GM19452 (cell line): ENCODE measurements around the gene TAF1D.
"Not testable (repeated sequence)": the region's sequence is repeated elsewhere in the genome, so short reads cannot be mapped to it uniquely, and the experiment has no call there.

Experiments
- ATAC-seq: cut with Tn5 transposase; IDR thresholded peaks from one replicate; pipeline ENCODE4 v1.9.1; 2021; ENCODE audit not compliant: unreplicated experiment

TAF1D gene, protein sequence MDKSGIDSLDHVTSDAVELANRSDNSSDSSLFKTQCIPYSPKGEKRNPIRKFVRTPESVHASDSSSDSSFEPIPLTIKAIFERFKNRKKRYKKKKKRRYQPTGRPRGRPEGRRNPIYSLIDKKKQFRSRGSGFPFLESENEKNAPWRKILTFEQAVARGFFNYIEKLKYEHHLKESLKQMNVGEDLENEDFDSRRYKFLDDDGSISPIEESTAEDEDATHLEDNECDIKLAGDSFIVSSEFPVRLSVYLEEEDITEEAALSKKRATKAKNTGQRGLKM

DNA sequence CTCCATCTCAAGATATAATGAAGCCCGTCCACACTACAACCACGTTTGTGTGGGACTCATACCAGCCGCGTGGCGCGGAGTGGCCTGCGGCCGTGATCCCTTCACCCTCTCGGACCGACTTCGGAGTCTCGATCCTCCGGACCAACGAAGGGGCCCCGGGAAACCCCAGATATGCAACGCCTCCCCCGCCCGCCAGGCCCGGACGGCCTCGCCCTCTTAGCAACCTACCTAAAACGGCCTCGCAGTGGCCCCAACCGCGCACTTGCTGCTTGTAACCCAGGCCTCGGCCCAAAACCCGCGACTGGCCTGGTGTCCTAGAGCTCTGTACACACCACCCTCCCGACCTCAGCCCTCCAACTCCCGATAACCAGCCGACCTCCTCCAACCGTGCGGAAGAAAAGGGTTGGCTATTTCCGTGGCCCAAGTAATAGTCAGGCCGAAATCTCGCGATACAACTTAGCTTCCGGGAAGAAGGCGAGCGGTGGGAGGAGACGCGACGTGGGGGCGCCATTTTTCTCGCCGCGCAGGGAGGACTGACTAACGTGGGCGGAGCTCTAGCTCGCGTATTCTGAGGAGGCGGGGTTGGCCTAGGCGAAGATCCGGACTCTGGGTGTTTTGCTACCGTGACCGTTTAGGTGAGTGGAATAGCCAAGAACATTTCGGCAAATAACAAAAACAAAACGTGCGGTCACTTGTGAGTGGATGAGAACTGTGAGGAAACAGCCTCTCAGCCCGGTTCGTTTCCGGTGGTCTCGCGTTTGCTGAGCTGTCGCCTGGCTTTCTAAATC, at the start of gene TAF1D, which contains the start of gene C11orf54:
Gene TAF1D, minus strand, starts transcription at position 402 of the 788 bp plus-strand sequence. CDS start 2,191 bp downstream, outside the sequence.
Gene C11orf54, plus strand, starts transcription at position 579 of the 788 bp plus-strand sequence. CDS start 5,722 bp downstream, outside the sequence.
- peak; percentile 91 for ATAC-seq

DNA sequence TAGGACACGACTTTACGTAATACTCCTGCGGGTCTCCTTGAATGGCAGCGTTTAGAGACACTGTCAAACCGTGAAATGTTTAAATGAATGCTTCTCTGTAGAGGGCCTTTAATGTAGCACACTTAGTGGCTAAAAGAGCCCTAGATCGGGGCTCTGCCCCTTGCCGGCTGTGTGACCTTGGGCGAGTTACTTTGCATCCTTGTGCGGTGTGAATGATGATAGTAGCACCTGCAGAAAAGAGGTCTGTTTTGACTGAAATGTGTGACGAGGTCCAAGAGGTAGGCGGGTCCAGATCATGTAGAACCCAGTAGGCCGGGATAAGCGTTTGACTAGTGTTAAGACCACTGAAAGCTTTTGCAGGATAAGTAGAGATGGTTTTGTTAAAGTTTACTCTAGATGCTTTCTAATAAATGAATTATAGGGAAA, 43.7 kb upstream of the TAF1D start:
- peak; percentile 42 for ATAC-seq

DNA sequence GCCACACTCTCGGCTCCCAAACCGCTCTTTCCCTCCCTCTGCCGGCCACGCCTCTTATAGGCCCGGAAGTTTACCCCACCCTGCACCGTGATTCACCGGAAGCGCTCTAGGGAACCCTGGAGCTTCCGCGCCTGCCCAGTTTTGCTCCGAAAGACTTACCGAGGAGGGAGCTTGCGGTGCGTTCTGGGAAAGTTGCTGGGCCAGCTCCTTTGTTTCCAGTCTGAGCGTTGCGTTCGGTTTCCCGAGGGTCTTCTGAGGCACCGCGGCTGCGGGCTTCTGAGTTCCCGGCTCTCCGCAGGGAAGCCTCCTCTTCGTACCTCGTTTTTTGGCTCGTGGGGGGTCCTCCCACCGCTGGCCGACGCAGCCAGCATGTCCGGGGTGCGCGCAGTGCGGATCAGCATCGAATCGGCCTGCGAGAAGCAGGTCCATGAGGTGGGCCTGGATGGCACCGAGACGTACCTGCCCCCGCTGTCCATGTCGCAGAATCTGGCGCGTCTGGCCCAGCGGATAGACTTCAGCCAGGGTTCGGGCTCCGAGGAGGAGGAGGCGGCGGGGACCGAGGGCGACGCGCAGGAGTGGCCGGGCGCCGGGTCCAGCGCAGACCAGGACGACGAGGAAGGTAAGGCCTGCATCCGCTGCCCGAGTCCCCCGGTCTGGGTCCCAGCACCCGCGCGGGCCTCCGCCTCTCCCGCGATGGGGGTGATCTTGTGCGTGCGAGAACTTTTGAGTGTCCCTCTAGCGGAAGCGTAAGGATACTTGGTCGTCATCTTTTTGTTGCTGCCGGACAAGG, 43.0 kb upstream of the TAF1D start, which contains the start of gene MED17:
Gene MED17, plus strand, starts transcription at position 138 of the 790 bp plus-strand sequence. Its CDS starts 232 bp downstream, at position 370.
- ATAC-seq: peak; percentile 94

DNA sequence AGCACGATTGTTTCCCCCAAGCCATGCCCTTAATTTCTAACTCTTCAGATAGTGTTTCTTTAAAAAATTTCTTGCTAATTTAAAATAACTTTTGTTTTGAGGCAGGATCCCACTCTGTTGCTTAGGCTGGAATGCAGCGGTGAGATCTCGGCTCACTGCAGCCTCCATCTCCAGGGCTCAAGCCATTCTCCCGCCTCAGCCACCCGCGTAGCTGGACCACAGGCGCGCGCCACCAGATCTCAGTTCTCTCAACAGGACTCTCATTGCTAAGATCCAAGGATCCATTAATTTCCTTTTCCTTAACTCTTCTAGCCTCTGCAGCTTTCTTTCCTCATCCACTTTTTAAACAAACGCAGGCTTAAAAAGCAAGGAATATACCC, 42.5 kb upstream of the TAF1D start:
- ATAC-seq: peak; percentile 57

DNA sequence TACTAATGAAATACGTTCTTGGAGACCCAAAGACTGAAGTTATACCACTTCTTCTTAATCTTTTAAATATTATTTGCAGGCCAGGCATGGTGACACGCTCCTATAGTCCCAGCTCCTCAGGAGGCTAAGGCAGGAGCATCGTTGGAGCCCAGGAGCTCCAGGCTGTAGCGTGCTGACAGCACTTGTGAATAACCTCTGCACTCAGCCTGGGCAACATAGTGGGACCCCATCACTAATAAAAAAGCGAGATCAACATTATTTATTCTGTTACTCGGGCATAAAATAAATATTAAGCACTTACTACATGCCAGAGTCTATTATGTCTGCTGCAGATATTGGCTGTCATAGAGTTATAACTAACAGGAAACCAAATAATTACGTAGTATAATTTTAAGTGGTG, 42.1 kb upstream of the TAF1D start:
- ATAC-seq: no peak

DNA sequence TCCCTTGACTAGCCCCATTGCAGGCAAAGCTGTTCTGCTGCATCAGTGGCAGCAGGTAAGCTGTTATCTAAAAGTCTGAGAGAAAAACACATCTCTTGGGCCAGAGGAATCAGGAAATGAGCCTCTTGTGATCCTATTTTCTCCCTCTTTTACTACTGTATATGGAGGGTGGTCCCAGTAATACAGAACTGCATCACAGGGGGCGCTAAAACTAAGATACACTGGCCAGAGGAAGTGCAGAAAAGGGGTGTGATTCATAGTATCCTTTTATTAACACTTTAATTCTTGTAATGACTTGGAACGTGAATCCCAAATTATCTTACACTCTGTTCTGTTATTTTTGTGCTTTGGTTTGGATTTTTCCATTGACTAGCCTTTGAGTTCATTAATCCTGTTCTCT, 34.0 kb upstream of the TAF1D start:
- ATAC-seq: no peak

DNA sequence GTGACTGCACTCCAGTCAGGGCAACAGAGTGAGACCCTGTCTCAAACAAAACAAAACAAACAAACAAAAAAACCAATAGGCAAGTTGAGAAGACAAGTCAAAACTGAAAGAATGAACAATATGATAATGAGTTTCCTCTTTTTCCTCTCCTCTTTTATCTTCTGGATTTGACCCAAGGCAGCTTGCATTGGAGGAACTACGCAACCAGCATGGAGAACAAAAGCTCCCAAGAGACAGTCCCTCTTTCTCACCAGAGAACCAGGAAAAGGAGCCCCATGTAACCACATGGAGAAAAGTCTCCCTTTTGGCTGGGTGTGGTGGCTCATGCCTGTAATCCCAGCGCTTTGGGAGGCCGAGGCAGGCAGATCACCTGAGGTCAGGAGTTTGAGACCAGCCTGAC, 33.3 kb upstream of the TAF1D start:
- ATAC-seq: not testable (repeated sequence)

DNA sequence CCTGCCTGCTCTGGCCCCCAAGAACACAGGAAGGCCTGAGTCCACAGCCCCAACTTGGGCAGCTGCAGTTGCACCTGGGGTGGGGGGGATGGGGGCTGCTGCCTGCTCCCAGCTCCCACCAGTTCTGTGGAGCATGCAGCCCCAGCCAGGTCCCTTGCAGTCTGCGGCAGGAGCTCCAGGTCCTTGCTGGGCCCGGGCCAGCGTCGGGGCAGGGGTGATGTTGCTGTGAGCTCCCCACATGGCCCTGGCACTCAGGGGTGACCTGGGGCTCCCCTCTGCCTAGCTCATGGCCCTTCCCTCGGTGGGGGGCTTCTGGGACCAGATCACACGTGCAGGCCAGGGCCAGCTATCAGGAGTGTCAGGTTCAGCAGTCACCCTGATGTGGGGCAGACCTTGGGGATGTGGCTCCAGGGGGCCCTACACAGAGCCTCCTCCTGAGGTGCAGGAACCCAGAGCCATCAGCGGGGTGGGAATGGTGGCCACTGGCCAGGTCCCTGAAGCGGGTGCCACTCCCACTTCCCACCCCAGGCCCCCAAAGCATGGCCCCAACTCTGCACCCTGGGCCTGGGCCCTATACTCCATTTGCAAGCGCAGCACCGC, 32.4 kb upstream of the TAF1D start:
- no peak for ATAC-seq

DNA sequence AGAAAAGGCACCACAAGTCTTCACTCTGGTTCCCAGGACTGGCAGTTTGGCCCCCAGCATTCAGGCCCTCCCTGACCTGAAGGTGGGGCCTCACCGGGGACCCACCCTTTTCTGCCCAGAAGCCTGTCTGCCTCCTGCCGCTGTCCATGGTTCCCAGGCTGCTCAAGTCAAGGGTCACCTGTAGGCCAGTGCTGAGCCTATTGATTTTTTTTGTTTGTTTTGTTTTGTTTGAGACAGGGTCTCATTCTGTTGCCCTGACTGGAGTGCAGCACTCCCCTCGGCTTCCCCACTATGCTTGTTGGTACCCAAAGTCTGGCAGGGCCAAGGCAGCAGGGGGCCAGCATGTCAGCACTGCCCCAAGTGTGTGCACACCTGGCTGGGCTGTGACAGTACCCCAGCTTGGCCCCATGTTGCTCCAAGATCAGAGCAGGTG, 31.8 kb upstream of the TAF1D start:
- ATAC-seq: no peak

DNA sequence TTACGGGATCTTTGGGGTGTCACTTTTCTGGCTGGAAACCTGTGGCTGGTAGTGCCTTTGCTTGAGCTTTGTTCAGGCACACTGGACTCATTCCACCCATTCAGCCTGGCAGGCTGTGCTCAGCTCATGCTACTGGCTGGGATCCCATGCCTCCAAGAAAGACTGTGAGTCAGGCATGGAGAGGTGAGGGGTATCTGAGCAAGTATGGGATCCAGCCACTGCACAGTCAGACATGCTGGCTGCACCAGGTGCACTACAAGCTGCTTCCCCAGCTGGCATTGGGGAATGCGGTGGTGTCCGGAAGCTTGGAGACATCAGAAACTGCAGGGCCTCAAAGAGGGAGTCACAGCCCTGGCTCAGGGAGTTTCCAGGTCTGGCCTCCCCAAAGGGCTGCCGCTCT, 30.8 kb upstream of the TAF1D start:
- no peak for ATAC-seq

DNA sequence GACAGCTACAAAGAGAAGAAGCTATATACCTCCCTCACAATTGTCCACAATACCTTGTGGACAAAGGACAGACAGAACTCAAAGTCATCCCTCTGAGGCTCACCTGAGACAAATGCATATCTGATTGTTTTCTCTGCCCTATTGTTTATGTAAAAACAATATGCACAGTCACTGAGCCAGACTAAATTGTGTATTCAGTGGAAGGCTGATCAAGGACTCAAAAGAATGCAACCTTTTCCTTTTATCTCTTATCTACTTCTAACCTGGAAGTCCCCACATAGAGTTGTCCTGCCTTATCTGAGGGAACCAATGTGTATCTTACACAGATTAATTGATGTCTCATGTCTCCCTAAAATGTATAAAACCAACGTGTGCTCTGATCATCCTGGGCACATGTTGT, 28.9 kb upstream of the TAF1D start:
- no peak for ATAC-seq

DNA sequence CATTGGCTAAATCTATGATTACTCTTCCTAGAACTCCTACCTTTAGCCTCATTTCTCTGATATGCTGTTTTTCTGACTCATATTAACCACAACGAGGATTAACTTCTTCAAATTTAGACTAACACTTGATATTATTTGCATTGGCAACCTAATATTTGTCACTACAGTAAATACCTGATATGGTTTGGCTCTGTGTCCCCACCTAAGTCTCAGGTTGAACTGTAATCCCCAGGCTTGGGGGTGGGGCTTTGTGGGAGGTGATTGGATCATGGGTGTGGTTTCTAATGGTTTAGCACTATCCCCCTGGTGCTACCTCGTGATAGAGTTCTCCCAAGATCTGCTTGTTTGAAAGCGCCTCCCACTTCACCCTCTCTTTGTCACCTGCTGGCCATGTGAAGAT, 25.7 kb upstream of the TAF1D start:
- no peak for ATAC-seq

DNA sequence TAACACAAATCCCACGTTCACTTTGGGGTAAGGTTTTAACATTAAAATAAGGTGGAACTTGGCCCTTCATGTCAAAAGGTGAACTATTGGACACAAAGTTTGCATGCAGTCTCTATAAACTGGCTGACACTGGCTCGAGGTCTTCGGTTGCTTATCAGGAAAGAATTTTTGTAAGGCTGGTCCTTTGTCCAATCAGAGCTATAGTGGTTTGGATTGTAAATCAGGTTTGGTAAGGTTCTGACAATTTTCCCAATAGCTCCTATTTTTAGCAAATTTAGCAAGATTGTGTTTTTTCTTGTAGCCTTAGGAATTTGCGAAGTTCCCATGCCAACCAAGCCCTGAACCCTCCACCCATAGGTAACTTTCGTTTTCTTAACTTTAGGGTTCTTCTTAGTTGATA, 25.2 kb upstream of the TAF1D start:
- no peak for ATAC-seq

DNA sequence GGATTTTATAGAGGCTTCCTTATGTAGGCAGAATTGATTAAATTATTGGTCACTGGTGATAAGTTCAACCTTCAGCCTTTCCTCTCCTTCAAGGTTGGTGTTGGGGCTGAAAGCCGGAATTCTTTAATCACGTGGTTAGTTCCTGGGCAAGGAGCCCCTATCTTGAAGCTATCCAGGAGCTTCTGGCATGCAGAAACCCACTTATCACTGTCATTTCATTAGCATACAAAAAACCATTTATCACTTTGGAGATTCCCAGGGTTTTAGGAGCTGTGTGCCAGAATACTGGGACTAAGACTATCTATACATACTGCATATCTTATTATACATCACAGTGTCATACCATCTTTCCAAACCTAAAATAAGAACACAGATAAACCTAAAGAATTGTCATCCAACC, 24.3 kb upstream of the TAF1D start:
- ATAC-seq: no peak

DNA sequence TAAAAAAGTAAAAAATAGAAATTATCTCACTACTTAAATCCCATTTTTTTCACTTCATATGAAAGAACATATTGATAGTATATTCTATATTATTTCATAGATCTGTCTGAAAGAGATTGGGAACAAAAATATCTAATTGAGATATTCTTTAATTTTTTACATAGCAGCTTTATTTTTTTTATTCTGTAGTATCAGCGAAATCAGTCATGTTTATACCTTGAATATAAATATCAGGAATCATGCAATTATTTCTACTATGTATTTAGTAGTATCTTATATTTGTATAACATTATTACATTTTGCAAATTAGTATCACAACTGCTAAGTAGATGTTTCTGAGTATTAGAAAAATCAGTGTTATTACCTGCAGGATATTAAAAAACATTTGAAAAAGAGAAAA, 20.6 kb upstream of the TAF1D start:
- ATAC-seq: no peak

DNA sequence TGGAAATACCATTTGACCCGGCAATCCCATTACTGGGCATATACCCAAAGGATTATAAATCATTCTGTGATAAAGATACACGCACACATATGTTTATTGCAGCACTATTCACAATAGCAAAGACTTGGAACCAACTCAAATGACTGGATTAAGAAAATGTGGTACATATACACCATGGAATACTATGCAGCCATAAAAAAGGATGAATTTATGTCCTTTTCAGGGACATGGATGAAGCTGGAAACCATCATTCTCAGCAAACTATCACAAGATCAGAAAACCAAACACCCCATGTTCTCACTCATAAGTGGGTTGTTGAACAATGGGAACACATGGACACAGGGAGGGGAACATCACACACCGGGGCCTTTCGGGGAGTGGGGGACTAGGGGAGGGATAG, 17.8 kb upstream of the TAF1D start:
- not testable (repeated sequence) for ATAC-seq

DNA sequence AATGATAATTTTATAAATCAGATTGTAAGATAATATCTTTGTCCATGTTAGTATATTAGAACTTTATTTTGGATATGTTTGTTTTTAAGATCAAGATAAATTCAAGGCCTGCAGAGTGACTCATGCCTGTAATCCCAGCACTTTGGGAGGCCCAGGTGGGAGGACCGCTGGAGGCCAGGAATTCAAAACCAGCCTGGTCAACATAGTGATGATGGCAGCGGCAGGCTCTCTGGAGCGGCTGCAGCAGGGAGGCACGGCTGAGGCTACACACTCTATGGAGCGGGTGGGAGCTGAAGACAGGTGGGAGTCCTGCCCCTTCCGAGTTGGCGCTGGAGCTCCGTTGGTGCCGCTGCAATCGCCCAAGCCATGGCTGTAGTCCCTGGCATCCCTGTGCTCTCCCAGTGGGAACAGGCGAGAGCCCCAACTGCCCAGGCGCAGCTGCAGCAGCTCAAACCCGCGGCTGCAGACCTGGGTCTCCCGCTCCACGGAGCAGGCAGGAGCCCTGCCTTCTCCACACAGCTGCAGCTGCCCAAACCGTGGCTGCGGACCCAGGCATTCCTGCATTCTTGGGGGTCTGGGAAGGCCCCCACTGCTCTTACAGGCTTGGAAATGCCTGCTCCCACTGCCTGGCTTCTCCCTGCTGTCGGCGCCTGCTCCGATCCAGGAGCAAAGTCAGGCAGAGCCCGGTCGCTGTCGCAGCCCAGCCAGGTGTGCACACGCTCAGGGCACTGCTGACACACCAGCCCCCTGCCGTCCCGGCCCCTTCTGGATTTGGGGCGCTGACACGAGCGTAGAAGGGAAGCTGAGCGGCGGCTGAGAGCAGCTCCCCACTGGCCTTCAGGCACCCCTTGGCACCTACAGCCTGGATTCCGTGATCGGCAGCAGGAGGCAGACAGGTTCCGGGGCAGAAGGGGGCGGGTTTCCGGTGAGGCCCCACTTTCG, 16.9 kb upstream of the TAF1D start:
- no peak for ATAC-seq

DNA sequence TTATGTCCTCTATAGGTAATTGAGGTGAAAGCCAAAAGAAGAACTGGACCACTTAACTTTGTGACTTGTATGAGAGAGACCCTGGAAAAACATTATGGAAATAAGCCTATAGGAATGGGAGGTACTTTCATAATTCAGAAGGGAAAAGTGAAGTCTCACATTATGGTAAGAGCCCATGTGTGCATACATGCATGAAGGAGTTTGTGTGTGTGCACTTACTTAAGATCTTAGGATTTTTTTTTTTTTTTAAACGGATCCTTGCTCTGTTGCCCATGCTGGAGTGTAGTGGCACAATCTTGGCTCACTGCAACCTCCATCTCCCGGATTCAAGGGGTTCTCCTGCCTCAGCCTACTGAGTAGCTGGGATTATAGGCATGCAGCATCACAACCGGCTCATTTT, 16.0 kb upstream of the TAF1D start:
- no peak for ATAC-seq

DNA sequence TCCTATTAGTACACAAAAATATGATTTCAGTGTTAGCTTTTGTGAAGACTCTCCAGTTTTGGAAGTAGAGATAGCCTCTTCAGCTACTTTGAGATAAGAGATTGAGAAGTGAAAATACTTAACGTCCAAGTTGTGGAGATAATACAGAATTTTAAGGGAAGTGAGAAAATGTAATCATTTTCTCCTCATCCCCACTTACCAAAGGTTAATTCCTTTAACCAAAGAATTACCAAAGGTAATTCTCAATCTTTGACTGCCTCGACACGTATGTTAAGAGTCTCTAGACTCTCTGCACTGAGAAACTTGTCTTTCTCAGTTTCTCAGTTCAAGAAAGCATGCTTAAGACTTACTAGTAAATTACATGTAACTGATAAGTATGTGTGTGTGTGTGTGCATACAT, 15.5 kb upstream of the TAF1D start:
- no peak for ATAC-seq

DNA sequence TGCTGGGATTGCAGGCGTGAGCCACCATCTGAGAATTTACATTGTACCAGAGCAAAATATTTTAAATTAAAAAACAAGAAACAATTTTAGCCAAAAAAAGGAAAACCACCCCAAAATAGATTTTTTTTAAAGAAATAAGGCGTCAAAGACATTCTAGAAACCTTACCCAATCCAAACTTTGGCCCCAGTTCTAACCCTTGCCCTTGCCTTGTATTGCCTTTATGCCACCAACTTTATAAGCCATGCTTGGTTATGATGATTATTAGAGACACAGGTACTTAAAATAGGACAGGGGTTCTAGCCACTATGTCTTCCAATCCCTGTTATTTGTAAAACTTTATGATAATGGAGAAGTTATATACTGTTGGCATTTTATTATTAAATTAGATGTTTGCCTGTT, 11.9 kb upstream of the TAF1D start:
- no peak for ATAC-seq
